Liver (tissue), 9 donors: Measurements from ENCODE around the gene ETV3L. TPM values are rescaled to one million over a fixed set of nuclear protein-coding genes. Genes with fewer than 3 reads are reported as not detected.

Experiments
- DNase-seq: peaks from one replicate; pipeline ENCODE4 v3.0.0-alpha.2; 2017; ENCODE audit warnings: low spot score
- H3K27ac ChIP-seq, 2 donors: one replicate each; pipeline ENCODE4 v1.7.0; 2013; ENCODE audit warnings: inconsistent platforms in 2 of 2, low read length in 2 of 2, control low read depth in 1 of 2, low read depth in 1 of 2, mild to moderate bottlenecking in 1 of 2
- H3K27me3 ChIP-seq, 4 donors: one replicate each; pipeline versions ENCODE4 v1.6.1 to v1.7.0; 2013; ENCODE audit warnings: low read length in 3 of 4, inconsistent platforms in 1 of 4, mild to moderate bottlenecking in 1 of 4, moderate library complexity in 1 of 4; ENCODE audit not compliant: control insufficient read depth in 4 of 4, insufficient read depth in 4 of 4
- H3K36me3 ChIP-seq, 4 donors: one replicate each; pipeline versions ENCODE4 v1.6.1 to v1.7.0; 2013; ENCODE audit warnings: low read length in 3 of 4, mild to moderate bottlenecking in 3 of 4, low read depth in 1 of 4, moderate library complexity in 1 of 4; ENCODE audit not compliant: control insufficient read depth in 4 of 4, insufficient read depth in 3 of 4
- H3K4me1 ChIP-seq, 4 donors: one replicate each; pipeline versions ENCODE4 v1.6.1 to v1.7.0; 2013; ENCODE audit warnings: low read length in 3 of 4, mild to moderate bottlenecking in 3 of 4, moderate library complexity in 1 of 4; ENCODE audit not compliant: control insufficient read depth in 4 of 4, insufficient read depth in 4 of 4
- H3K4me3 ChIP-seq, 3 donors: one replicate each; pipeline versions ENCODE4 v1.6.1 to v1.7.0; 2013; ENCODE audit warnings: low read length in 3 of 3, control low read depth in 1 of 3, low read depth in 1 of 3, mild to moderate bottlenecking in 1 of 3
- H3K9ac ChIP-seq, 2 donors: one replicate each; pipeline ENCODE4 v1.7.0; 2013; ENCODE audit warnings: low read length in 2 of 2, mild to moderate bottlenecking in 2 of 2, moderate library complexity in 2 of 2, control low read depth in 1 of 2, low read depth in 1 of 2
- H3K9me3 ChIP-seq, 4 donors: one replicate each; pipeline versions ENCODE4 v1.6.1 to v1.7.0; 2013; ENCODE audit warnings: low read length in 3 of 4; ENCODE audit not compliant: control insufficient read depth in 4 of 4
- ATF3 ChIP-seq: IDR thresholded peaks from 2 replicates; pipeline ENCODE4 v1.6.1; 2016; ENCODE audit warnings: antibody characterized with exemption
- CTCF ChIP-seq: fragments of 150-350 bp; IDR thresholded peaks from 2 replicates; pipeline ENCODE4 v1.5.1; 2017; ENCODE audit warnings: improper control_type of control experiment, low read depth, low read length; ENCODE audit not compliant: missing input control
- EGR1 ChIP-seq, 2 donors: IDR thresholded peaks; 2 replicates each; pipeline ENCODE4 v1.6.1; 2016 to 2018; ENCODE audit warnings: antibody characterized with exemption in 2 of 2, low read depth in 2 of 2
- FOXA1 ChIP-seq: IDR thresholded peaks from 2 replicates; pipeline ENCODE4 v1.6.1; 2016; ENCODE audit warnings: antibody characterized with exemption
- FOXA2 ChIP-seq: IDR thresholded peaks from 2 replicates; pipeline ENCODE4 v1.6.1; 2016; ENCODE audit warnings: antibody characterized with exemption
- GABPA ChIP-seq, 2 donors: IDR thresholded peaks in 1 of 2; conservative IDR thresholded peaks in 1 of 2; 2 replicates each; pipeline ENCODE4 v1.6.1; 2016; ENCODE audit warnings: antibody characterized with exemption in 2 of 2, mild to moderate bottlenecking in 1 of 2, moderate library complexity in 1 of 2
- HNF4G ChIP-seq: IDR thresholded peaks from 2 replicates; pipeline ENCODE4 v1.6.1; 2016; ENCODE audit warnings: antibody characterized with exemption
- JUND ChIP-seq, 2 donors: IDR thresholded peaks; 2 replicates each; pipeline ENCODE4 v1.6.1; 2016; ENCODE audit warnings: antibody characterized with exemption in 2 of 2
- MAX ChIP-seq: IDR thresholded peaks from 2 replicates; pipeline ENCODE4 v1.6.1; 2016; ENCODE audit warnings: antibody characterized with exemption
- NR2F2 ChIP-seq: IDR thresholded peaks from 2 replicates; pipeline ENCODE4 v1.6.1; 2016; ENCODE audit warnings: antibody characterized with exemption
- RAD21 ChIP-seq, 2 donors: IDR thresholded peaks; 2 replicates each; pipeline ENCODE4 v1.6.1; 2016; ENCODE audit warnings: antibody characterized with exemption in 2 of 2, mild to moderate bottlenecking in 2 of 2
- REST ChIP-seq: IDR thresholded peaks from 2 replicates; pipeline ENCODE4 v1.6.1; 2016; ENCODE audit warnings: antibody characterized with exemption, mild to moderate bottlenecking
- RXRA ChIP-seq, 2 donors: IDR thresholded peaks; 2 replicates each; pipeline ENCODE4 v1.6.1; 2017 to 2018; ENCODE audit warnings: antibody characterized with exemption in 2 of 2, mild to moderate bottlenecking in 1 of 2
- SP1 ChIP-seq: IDR thresholded peaks from 2 replicates; pipeline ENCODE4 v1.6.1; 2018; ENCODE audit warnings: antibody characterized with exemption, mild to moderate bottlenecking
- TAF1 ChIP-seq: conservative IDR thresholded peaks from 2 replicates; pipeline ENCODE4 v1.6.1; 2016; ENCODE audit warnings: antibody characterized with exemption, mild to moderate bottlenecking
- YY1 ChIP-seq: IDR thresholded peaks from 2 replicates; pipeline ENCODE4 v1.6.1; 2016; ENCODE audit warnings: antibody characterized with exemption, mild to moderate bottlenecking
- ZBTB33 ChIP-seq: IDR thresholded peaks from 2 replicates; pipeline ENCODE4 v1.6.1; 2016; ENCODE audit warnings: antibody characterized with exemption
- WGBS: extraction: QIAGEN DNeasy Blood & Tissue Kit; methylation state at CpG from one replicate; pipeline ENCODE4 v1.1.7; 2013; 5-methylcytosine and 5-hydroxymethylcytosine counted together
- polyA plus RNA-seq, 2 donors: library from polyadenylated mRNA; stranded (reverse) in 1 of 2; unstranded in 1 of 2; fragments of 200-250 nt in 1 of 2; fragments of >200 nt in 1 of 2; fragmentation: Nextera tagmentation in 1 of 2; extraction: Ambion mirVana in 1 of 2; gene quantifications; one replicate each; pipeline versions ENCODE4 v1.2.1 to v1.2.3, GENCODE V29; 2013 to 2015
- total RNA-seq, 2 donors: library from RNA; depleted of rRNA; stranded (reverse); fragments of >200 nt; gene quantifications; one replicate each; pipeline ENCODE4 v1.2.3, GENCODE V29; 2014
- donor health status: healthy.
- donor health status: healthy.
- donor health status: healthy.
- donor health status: healthy.
- donor health status: healthy.

Gene ETV3L
- not detected for total RNA-seq
- polyA plus RNA-seq, result not detected

GRCh38 chr1:157099633-157100009 lies at the start of gene ETV3L:
TSS of gene ETV3L (minus strand) at chr1:157099808. CDS start at chr1:157099523, 285 bp downstream.
- 71% methylated on average over 3 of the region's 3 CpGs for WGBS
- TF ChIP-seq ZBTB33, result no peak
- no peak for TF ChIP-seq EGR1 (IDR thresholded peaks at IDR 0.05; ENCODE audit: low read depth in 2 of 2)
- TF ChIP-seq CTCF, result no peak
- TF ChIP-seq TAF1, result no peak
- no peak for TF ChIP-seq FOXA1
- TF ChIP-seq YY1, result no peak
- TF ChIP-seq NR2F2, result no peak
- TF ChIP-seq FOXA2, result no peak
- TF ChIP-seq JUND (IDR thresholded peaks at IDR 0.05), result no peak
- TF ChIP-seq RAD21 (IDR thresholded peaks at IDR 0.05), result no peak
- TF ChIP-seq REST, result no peak
- TF ChIP-seq SP1, result no peak
- TF ChIP-seq ATF3, result no peak
- H3K27ac ChIP-seq, result no peak within 1 kb of the TSS
- no peaks in the 10 kb centered on the region for H3K9me3 ChIP-seq
- no peak within 1 kb of the TSS for H3K4me3 ChIP-seq
- H3K4me1 ChIP-seq, result no peaks in the 10 kb centered on the region
- no peaks in the 10 kb centered on the region for H3K36me3 ChIP-seq
- no peak for DNase-seq
- H3K27me3 ChIP-seq, result no peaks in the 10 kb centered on the region
- no peak within 1 kb of the TSS for H3K9ac ChIP-seq

- WGBS, result 73% methylated on average over 10 of the region's 10 CpGs
- DNase-seq, result no peak
- Histone ChIP-seq H3K27ac (no peak overlapping the region), H3K9ac (no peak overlapping the region), H3K4me3 (no peak overlapping the region), H3K27me3 (no peaks in the 10 kb centered on the region), H3K9me3 (no peaks in the 10 kb centered on the region), H3K36me3 (no peaks in the 10 kb centered on the region), H3K4me1 (no peaks in the 10 kb centered on the region)
- TF ChIP-seq ATF3 (no peak), SP1 (no peak), YY1 (no peak), GABPA (IDR thresholded peaks at IDR 0.05 in 1 of 2, conservative IDR thresholded peaks at IDR 0.05 in 1 of 2) (no peak), RXRA (IDR thresholded peaks at IDR 0.05) (no peak), REST (no peak), FOXA2 (no peak), HNF4G (no peak), JUND (IDR thresholded peaks at IDR 0.05) (no peak), RAD21 (IDR thresholded peaks at IDR 0.05) (no peak), MAX (no peak), ZBTB33 (no peak)
These were observed 48.5 kb upstream of the ETV3L start for GRCh38 chr1:157147906-157148700.
